ENCODE data around the gene RPL13.

The RPL13 gene

DNA sequence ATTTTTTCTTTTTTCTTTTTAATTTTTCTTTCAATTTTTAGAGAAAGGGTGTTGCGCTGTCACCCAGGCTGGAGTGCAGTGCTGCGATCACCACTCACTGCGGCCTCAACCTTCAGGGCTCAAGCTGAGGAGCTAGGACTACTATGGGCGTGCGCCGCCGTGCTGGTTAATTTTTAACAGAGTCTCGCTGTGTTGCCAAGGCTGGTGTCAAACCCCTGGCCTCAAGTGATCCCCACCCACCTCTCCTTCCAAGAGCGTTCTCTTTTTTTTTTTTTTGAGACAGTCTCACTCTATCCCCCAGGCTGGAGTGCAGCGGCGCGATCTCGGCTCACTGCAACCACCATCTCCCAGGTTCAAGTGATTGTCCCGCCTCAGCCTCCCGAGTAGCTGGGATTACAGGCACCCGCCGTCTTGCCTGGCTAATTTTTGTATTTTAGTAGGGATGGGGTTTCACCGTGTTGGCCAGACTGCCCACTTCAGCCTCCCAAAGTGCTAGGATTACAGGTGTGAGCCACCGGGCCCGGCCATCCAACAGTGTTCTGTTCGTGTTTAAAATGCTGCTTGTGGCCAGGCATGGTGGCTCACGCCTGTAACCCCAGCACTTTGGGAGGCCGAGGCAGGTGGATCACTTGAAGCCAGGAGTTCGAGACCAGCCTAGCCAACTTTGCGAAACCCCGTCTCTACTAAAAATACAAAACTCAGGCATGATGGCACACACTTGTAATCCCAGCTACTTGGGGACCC lies 14.5 kb upstream of the RPL13 start:
- no peak for DNase-seq

DNA sequence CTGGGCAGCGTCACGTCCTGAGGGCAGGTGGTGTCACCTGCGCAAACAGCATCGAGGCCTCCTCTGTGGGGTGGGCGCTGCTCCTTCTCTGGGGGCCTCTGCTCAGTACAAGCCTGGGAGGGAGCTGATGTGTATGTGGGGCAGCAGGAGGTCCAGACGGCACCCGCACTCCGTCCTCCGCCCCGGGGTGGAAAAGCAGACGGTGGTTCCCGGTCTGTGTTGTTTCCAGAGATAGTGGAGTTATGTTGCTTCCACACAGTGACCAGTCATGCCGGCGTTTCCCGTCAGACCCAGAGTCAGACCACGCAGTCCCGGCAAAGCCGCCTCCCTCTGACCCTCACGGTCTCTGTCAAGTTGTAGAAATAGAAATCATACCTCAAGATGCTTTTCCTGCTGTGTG lies 13.7 kb upstream of the RPL13 start:
- DNase-seq = no peak

DNA sequence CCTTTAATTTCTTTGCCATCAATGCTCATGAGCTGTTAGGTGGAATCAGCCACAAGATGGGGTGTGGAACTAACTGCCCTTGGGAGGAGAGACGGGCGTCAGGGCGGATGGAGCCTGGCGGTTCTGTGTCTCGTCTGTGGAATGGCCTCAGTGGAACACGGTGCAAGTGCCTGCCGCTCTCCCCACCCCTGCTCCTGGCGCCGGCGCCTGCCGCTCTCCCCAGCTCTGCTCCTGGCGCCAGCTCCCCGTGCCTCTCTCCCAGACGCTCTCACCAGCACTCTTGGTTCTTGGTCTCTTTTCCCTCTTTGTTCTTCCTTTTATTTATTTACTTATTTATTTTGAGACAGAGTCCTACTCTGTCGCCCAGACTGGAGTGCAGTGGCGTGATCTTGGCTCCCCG lies 13.2 kb upstream of the RPL13 start:
- no peak for DNase-seq

DNA sequence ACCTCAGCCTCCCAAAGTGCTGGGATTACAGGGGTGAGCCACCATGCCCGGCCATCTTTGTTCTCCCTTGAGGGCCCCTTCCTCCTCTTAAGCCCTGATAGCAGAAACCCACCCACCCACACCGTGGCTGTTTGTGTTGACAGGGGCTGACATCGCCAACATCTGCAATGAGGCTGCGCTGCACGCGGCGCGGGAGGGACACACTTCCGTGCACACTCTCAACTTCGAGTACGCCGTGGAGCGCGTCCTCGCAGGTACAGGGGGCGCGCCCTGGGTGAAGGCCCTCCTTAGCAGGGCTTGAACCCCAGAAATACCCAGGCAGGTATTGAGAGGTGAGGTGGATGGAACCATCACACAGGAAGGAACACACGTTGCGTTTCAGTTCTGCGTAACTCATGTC lies 12.6 kb upstream of the RPL13 start:
- no peak for DNase-seq

DNA sequence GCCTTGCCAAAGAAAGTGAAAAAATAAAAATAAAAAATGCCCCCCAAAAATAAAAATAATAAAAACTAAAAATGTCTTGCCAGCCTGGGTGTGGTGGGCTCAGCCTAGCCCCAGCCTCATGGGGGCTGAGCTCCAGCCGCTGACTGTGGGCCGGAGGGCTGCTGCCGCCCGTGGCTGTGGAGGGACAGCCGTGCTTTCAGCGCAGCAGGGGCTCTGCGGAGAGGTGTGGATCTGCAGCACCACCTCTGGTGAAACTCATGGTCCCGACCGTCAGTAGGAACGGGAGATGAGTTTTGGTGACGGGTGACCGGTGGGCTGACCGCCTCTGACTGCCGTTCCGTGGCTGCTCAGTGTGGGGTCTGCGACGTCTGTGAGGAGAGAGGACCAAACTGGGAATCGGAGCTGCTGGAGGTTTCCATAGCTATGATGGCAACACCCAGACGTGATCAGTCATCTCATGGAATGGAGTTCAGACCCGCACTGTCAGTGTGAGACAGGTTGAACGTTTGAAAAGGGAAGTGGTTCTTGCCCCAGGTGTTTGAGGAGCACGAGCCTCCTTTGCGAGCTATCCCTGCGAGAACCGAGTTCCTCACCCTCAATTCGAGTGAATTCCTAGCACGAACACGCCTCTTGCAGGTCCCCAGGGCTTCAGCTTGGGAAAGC lies 12.0 kb upstream of the RPL13 start:
- DNase-seq = no peak

DNA sequence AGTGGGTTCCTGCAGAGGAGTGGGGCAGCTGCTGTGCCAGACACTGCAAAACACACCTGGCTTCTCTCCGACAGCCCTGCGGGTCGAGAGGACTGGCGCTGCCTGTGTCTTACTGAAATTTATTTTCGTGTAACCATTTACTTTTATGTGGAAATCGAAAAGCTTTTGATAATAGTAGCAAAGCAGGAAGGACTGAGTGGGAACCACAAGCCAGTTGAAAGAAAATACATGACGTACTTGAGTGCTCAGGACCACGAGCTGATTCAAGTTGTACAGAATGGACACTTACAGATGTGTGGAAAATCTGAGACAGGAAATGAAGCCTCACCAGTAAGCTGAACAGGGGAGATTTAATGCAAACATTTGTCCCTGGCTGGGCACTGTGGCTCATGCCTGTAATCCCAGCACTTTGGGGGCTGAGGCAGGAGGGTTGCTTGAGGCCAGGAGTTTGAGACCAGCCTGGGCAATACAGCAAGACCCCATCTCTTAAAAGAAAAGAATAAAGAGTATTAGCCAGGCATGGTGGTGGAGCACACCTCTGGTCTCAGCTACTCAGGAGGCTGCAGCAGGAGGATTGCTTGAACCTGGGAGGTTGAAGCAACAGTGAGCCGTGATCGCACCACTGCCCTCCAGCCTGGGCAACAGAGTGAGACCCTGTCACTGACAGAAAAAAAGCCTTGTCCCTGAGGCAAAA lies 11.3 kb upstream of the RPL13 start:
- DNase-seq = no peak

DNA sequence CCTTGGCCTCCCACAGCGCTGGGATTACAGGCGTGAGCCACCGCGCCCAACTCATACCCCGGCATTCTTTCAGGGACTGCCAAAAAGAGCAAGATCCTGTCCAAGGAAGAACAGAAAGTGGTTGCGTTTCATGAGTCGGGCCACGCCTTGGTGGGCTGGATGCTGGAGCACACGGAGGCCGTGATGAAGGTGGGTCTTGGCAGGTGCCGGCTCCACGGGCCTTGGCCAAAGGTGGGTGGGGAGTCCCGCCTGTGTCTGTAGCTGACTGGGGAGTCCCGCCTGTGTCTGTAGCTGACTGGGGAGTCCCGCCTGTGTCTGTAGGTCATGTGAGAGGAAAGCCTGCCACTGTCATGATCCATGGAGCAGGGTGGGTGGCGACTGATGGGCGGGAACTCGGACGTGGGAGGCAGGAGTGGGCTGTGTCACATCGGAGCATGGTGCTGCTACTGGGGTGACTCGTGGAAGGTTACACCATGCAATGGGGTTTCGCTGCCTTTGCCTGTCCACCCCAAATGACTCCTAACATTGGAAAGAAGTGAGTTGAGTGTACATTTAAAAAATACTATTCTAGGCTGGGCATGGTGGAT lies 10.0 kb upstream of the RPL13 start:
- DNase-seq = peak; percentile 17

DNA sequence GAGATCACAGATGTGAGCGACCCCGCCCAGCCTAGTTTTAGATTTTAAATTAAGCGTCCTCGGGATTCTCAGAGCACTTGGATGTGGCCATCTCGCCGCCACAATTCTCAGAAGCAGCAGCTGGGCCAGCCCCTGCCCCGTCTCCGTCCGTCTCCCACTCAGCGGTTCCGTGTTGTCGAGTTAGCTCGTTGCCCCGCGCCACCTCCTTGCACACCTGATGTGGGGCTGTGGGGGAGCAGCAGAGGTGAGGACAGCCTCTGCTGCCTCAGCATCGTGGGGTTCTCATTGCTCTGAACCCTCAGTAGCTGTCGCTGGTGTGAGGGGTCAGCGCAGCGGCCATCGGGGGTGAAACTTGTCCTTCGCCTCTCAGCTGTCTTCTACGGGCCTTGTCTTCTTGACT lies 8.2 kb upstream of the RPL13 start:
- DNase-seq = no peak

DNA sequence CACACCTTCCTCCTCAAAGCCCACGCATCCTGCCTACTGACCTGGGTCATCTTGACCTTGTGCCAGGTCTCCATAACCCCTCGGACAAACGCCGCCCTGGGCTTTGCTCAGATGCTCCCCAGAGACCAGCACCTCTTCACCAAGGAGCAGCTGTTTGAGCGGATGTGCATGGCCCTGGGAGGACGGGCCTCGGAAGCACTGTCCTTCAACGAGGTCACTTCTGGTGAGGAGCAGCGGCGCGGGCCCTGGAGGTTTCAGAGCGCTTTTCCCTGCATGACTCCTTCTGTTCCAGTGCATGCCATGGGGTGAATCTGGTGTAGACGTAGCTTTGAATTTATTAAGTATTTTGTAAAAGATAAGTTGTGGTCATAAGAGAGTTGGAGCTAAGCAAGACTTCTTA lies 7.6 kb upstream of the RPL13 start:
- no peak for DNase-seq

DNA sequence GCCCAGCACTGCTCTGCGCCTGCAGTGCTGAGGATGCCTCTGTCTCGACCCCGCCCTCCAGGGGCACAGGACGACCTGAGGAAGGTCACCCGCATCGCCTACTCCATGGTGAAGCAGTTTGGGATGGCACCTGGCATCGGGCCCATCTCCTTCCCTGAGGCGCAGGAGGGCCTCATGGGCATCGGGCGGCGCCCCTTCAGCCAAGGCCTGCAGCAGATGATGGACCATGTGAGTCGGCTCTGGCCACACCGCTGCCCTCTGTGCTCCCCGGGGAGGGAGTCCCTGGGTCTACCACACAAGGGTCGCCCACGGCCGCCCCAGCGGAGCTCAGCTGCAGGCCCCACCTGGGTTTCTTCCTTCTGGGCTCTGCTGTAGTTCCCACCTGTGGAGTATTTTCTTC lies 6.7 kb upstream of the RPL13 start:
- DNase-seq = no peak

DNA sequence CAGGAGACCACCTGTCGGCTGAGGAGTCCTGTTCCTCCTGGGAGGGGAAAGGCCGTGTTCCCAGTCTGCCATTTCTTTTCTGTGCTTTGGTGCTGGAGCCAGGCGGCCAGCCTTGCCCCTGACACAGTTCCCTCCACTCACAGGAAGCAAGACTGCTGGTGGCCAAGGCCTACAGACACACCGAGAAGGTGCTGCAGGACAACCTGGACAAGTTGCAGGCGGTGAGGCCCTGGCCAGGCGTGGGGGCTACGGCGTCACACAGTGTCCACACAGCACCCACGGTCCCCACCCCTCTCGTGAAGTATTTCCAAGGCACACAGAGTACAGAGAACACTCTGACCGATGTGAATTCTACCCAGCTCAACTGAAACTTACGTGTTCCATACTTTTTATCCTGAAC lies 6.1 kb upstream of the RPL13 start:
- DNase-seq = no peak

DNA sequence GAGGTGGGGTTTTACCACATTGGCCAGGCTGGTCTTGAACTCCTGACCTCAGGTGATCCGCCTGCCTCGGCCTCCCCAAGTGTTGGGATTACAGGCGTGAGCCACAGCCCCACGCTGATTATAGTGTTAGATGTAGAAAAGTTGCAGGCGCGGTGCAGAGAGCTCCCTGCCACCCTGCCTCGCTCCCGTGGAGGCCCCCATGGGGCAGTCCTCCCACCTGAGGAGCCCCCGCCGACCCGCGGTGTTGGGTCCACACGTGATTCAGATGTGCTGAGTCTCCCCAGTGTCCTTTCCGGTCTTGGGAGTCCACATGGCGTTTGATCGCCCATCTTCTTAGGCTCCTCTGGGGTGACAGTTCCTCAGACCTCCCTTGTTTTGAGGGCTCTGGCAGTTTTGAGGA lies 5.2 kb upstream of the RPL13 start:
- DNase-seq = no peak

DNA sequence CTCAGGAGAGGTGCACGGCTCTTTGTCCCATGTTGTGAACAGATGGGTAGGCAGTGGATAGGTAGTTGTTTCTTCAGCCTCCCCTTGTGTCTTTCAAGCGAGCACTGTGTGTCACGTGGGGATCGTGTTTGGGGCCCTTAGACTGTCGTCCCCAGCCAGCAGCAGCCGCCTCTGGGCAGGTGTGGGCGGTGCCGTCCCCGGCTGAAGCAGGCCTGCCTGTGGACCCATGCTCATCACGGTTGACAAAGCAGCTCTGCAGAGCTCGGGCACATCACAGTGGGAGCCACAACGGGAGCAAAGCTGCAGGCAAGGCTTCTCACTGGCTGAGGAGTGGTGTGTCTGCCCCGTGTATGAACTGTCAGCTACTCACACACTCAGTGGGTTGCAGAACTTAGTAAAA lies 4.7 kb upstream of the RPL13 start:
- no peak for DNase-seq

DNA sequence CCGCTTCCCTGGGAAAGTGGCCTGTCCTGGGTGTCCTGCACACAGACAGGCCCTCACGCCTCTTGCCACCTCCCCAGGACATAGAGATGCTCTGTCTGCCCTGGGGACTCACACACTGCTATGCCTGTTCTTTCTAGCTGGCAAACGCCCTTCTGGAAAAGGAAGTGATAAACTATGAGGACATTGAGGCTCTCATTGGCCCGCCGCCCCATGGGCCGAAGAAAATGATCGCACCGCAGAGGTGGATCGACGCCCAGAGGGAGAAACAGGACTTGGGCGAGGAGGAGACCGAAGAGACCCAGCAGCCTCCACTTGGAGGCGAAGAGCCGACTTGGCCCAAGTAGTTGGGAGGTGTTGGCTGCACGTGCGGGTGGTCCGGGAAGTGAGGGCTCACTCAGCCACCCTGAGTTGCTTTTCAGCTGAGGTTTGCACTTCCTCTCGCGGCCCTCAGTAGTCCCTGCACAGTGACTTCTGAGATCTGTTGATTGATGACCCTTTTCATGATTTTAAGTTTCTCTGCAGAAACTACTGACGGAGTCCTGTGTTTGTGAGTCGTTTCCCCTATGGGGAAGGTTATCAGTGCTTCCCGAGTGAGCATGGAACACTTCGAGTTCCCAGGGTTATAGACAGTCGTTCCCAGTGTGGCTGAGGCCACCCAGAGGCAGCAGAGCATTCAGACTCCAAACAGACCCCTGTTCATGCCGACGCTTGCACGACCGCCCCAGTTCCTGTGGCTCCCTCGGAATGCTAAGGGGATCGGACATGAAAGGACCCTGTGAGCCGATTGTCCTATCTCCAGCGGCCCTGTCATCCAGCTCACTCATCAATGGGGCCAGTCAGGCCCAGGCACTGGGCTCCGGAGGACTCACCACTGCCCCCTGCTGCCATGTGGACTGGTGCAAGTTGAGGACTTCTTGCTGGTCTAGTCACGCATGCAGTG lies 3.5 kb upstream of the RPL13 start:
- peak; percentile 92 for DNase-seq

DNA sequence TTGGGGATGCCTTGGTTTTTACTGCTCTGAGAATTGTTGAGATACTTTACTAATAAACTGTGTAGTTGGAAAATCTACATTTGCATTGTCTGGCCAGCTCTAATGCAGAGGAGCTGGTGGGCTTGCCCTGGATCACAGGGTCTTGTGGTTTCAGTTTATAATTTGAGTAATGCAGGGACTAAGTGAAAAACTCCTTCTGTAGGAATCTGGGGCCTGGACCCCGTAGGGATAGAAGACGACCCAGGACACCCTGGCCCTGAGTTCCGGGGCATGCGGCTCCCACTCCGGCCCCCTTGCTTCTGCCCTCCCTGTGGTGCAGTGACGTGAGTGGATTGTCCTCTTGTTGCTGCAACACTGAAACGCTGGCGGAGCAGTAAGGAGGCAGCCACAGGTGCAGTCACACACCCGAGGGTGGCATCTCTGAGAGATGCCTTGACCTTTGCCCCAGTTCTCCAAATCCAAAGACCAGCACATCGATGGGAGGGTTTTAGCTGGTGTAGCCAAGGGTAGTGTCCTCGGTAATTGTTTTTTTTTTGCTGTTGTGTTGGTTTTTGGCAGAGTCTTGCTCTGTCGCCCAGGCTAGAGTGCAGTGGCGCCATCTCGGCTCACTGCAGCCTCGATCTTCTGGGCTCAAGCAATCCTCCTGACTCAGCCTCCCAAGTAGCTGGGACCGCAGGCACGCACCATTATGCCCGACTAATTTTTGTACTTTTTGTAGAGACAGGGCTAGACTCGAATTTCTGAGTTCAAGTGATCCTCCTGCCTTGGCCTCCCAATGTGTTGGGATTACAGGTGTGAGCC lies 2.6 kb upstream of the RPL13 start:
- no peak for DNase-seq

DNA sequence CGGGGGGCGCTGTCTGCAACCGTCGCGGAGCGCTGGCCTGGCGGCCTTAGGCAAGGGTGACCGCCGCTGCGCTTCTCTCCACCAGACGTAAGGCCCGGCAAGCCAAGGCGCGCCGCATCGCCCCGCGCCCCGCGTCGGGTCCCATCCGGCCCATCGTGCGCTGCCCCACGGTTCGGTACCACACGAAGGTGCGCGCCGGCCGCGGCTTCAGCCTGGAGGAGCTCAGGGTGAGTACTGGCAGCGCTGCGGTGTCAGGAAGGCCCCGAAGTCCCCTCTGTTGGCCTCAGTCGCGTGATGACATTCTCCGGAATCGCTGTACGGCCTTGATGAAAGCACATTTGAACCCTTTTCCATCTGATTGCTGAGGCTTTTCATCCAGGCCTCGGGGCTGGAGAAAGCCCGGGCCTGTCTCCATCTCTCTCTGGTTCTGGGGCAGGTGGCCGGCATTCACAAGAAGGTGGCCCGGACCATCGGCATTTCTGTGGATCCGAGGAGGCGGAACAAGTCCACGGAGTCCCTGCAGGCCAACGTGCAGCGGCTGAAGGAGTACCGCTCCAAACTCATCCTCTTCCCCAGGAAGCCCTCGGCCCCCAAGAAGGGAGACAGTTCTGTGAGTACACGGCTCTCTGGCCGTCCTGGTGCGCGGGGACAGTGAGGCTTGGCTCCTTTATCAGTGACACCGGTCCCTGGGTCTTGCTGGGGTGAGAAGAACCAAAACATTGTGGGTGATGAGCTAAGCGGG lies 831 bp downstream of the RPL13 start:
- no peak for DNase-seq

DNA sequence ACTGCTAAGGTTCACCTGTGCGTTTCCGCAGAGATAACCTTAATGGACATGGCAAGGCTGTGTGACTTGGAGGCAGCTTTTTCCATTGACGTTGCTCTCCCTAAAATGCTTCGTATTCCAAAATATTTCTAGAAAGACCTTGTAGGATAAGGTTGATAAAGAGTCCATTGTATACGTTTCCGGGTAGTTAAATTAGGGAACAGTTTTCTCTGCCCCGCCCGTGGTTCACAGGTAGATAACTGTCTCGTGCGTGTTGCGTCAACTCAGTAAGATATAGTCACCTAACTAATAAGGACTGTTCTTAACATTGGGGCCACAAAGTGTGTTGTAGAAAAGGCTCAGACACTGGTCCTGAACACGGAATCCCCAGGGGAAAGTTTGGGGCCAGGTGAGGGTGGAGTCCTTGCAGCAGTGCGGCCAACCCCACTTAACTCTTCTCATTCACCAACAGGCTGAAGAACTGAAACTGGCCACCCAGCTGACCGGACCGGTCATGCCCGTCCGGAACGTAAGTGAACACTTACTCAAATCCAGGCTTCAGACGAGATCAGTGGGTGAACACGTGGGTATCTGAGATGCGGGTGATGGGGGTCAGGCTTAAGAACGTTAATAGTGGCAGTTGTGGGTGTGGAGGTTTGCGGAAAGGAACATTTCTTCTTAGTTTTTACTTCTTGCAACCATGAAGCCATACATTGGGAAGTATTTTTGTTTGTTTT lies 1.6 kb downstream of the RPL13 start:
- no peak for DNase-seq

DNA sequence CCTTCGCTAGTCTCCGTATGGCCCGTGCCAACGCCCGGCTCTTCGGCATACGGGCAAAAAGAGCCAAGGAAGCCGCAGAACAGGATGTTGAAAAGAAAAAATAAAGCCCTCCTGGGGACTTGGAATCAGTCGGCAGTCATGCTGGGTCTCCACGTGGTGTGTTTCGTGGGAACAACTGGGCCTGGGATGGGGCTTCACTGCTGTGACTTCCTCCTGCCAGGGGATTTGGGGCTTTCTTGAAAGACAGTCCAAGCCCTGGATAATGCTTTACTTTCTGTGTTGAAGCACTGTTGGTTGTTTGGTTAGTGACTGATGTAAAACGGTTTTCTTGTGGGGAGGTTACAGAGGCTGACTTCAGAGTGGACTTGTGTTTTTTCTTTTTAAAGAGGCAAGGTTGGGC lies 2.5 kb downstream of the RPL13 start:
- no peak for DNase-seq

DNA sequence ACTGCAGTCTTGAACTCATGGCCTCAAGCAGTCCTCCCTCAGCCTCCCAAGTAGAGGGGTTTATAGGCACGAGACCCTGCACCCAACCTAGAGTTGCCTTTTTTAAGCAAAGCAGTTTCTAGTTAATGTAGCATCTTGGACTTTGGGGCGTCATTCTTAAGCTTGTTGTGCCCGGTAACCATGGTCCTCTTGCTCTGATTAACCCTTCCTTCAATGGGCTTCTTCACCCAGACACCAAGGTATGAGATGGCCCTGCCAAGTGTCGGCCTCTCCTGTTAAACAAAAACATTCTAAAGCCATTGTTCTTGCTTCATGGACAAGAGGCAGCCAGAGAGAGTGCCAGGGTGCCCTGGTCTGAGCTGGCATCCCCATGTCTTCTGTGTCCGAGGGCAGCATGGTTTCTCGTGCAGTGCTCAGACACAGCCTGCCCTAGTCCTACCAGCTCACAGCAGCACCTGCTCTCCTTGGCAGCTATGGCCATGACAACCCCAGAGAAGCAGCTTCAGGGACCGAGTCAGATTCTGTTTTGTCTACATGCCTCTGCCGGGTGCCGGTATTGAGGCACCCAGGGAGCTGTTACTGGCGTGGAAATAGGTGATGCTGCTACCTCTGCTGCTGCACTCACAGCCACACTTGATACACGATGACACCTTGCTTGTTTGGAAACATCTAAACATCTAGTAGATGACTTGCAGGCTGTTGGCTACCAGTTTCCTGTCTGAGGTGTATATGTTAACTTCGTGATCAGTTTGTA lies 3.3 kb downstream of the RPL13 start:
- no peak for DNase-seq
